GM21529 (cell line): ENCODE data around the gene UBE2QL1.

Source experiments
- ATAC-seq: cut with Tn5 transposase; IDR thresholded peaks from one replicate; pipeline ENCODE4 v1.9.1; 2021; ENCODE audit not compliant: unreplicated experiment

Gene UBE2QL1, protein sequence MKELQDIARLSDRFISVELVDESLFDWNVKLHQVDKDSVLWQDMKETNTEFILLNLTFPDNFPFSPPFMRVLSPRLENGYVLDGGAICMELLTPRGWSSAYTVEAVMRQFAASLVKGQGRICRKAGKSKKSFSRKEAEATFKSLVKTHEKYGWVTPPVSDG

DNA sequence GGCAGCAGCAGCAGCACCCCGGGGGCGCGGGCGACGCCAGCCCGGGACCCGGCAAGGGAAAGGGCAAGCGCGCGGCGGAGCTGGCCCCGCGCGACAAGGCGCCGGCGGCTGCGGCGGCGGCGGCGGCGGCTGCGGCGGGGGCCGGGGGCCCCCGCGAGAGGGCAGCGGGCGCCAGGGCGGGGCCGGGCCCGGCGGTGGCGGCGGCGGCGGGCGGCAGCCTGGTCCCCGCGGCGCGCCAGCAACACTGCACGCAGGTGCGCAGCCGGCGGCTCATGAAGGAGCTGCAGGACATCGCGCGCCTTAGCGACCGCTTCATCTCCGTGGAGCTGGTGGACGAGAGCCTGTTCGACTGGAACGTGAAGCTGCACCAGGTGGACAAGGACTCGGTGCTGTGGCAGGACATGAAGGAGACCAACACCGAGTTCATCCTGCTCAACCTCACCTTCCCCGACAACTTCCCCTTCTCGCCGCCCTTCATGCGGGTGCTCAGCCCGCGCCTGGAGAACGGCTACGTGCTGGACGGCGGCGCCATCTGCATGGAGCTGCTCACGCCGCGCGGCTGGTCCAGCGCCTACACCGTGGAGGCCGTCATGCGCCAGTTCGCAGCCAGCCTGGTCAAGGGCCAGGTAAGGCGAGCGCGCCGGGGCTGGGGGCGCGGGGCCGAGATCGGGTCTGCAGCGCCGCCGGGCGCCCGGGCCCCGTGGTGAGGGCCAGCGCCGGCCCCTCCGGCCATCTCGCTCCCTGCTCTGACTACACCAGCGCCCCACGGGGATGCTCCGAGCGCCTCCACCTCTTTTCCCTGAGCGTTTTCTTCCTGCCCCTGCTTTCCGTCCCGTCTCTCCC is at the start of gene UBE2QL1:
Gene UBE2QL1, plus strand, starts transcription at position 238 of the 843 bp plus-strand sequence. Its CDS starts 35 bp downstream, at position 273.
- peak; percentile 47 for ATAC-seq

DNA sequence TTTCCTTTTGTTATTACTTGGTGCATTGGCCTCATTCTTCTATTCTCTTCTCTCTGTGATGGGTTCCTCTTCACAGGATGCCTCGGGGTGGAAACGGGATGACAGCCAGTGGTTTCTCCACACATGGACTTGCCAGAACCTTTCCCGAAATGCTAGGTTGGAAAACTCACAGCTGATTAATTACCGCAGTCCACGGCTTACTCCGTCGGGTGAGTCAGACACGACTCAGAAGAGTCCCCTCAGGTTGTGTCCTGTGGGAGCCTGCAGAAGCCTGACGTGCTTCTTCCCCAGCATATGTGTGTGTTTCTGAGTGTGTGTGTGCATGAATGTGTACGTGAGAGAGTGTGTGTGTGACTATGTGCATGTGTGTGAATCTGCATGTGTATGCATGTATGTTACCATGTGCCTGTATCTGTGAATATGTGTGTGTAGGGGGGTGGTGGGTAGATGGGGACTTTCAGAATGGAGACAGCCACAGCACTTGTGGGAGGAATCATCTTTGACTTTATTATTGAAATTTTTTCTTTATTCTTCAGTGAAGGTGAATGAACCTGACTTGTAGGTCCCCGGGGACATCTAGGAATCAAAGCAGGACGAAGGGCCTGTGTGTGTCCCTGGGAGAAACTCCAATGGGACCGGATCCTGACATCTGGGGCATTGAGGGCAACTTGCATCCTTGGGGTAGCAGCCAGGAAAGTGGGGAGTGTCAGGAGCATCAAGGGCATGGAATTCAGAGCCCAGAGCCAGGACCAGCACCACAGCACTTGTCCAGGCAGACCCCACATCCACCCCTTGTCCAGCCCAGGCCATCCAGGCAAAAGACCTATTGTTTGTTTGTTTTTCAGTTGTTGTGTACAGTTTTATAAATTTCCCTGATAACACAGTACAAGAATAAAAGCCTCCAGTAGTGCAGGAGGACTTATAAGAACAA is 48.4 kb upstream of the UBE2QL1 start:
- ATAC-seq = no peak

DNA sequence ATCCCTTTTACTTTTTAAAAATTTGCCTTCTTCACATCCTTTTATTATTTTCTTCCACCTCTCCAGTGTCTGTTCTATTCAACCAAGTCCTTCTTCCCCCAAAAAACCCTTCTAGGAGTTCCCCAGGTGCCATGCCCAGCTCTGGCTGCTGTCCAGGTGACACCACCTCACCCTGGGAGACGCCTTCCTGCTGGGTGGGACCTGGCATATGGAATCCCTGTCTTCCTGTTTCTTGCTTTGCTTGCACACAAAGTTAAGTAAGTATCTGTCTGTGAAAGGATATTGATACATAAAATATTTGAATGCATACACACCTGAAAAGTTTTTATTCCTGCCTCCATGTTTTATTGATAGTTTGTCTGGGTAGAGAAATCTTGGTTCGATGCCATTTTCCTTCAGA is 47.2 kb upstream of the UBE2QL1 start:
- no peak for ATAC-seq

DNA sequence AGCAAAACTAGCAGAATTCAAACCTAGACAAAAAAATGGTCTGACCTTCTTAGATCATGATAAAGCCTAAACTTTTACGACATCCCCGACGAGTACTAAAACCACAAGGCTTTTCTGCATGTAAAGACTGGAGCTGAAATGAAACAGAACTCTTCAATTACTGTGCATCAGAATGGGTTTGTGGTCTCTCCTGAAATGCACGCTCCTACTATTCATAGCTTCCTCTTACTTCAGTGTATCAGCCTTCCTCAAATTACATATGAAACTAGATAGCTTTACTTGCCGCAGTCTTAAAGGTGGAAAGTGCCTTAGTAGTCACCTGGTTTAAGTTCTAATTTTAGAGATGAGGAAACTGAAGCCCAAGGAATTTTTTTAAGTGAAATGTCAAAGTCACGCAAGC is 45.7 kb upstream of the UBE2QL1 start:
- ATAC-seq = no peak

DNA sequence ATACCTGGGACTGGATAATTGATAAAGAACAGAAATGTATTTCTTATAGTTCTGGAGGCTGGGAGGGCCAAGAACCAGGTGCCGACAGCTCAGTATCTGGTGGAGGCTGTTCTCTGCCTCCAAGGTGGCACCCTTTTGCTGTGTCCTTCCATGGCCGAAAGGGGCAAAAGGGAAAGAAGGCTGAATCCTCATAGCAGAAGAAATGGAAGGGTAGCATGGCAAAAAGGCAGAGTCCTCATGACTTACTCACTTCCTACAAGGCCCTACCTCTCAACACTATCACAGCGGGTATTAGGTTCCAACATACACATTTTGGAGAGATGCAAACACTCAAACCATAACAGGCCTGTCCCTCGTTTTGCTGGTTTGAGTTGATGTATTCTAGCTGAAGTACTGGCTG is 45.2 kb upstream of the UBE2QL1 start:
- ATAC-seq = no peak

DNA sequence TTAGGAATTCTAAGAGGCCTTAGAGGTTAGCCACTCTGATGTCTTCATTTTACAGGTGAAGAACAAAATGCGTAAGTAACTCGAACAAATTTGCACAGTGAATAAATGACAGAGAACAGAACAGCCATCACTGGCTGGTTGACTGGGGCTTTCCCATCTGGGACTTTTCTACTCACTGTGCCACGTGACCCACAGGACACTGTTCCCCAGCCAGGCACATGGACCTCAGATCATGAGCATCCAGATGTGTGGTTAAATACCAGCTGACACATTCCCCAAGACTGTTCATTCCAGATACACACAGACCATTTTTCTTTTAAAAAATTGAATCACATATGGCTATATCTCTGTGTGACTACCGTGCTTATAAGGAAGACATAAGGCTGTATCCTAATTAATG is 44.5 kb upstream of the UBE2QL1 start:
- peak; percentile 67 for ATAC-seq

DNA sequence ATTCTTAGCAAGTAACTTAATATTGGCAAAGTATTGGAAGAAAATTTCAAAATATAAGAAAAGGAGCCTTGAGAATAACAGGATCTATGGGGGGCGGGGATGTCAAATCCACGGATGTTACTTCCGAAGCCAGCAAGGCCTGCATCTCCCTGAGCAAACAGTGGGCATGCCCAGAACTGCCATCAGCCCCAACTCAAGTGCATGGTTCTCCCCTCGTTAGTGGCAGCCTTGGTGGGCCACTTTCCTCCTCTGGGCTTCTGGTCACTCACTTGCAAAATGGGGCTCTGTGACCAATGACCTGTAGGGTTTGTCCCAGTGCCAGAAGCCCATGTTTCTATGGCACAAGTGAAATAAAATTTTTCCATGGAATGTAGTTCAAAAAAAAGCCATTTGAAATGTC is 43.1 kb upstream of the UBE2QL1 start:
- ATAC-seq = no peak

DNA sequence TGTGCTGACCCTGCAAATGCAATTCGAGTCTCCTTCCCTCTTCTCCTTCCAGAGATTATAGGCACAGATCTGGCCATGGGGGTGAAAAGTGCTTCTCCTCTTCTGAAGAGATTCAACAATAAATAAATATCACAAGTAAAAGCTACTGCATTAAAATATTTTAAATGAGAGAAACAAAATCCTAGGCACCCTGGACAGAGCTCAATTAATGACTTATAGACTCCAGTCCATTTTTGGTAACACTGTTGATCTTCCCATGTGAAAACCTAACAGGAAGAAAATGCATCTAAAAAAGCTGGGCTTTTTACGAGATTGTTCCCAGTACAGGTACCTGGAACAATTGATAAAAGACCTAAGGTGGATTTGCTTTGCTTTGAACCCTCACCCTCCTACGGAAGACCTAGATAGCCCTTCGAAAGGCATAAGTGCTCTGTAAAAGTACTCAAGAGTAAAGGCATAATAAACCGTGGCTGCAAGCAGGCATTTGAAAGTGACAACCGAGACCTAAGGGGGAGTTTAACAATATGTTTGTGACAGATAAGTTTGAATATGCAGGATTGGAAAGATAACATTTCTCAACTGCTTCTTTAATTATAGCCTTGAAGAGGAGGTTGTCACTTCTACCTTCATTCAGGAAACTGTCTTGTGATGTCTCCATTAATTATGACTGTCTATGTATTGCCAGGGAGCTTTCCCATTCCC is 41.0 kb upstream of the UBE2QL1 start:
- ATAC-seq = no peak

DNA sequence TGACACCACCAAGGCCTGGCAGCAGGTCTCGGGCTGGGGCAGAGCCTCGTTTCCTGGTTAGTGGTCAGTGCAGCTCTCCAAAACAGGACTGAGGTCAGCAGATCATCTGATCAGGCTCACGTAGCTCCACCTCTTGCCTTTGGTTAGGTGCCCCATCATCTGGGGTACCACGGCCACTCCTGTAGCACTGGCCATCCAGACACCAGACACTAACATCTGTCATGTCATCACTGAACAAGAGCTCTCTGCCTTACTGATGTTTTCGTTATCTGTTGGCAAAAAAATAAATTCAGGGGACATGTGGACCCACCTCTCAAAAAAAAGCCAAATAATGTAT is 40.4 kb upstream of the UBE2QL1 start:
- ATAC-seq = no peak

DNA sequence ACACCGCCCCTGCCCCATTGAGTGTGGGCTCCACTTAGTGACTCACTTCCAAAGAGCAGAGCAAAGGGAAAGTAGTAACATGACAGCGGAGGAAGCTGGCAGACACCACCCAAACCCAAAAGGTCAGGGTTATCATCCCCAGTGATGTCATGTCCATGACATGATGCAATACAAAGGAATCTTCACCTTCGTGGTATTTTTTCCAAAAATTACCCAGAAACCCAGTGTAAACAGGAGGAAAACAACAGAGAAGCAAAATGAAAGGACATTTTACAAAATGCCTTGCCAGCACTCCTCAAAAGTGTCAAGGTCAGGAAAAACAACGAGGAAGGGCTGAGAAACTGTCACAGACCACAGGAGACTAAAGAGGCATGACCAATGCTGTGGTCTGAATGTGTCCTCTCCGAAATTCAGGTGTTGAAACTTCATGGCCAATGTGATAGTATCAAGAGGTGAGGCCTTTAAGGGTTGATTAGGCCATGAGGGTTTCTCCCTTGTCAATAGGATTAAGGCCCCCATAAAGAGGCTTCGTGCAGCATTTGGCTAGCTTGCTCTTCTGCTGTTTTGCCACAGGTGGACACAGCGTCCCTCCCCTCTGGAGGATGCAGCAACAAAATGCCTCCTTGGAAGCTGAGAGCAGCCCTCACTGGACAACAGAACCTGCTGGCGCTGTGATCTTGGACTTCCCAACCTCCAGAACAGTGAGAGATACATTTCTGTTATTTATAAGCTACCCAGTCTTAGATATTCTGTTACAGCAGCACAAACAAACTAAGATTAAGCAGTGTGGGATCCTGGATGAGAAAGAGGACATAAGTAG is 39.8 kb upstream of the UBE2QL1 start:
- no peak for ATAC-seq

DNA sequence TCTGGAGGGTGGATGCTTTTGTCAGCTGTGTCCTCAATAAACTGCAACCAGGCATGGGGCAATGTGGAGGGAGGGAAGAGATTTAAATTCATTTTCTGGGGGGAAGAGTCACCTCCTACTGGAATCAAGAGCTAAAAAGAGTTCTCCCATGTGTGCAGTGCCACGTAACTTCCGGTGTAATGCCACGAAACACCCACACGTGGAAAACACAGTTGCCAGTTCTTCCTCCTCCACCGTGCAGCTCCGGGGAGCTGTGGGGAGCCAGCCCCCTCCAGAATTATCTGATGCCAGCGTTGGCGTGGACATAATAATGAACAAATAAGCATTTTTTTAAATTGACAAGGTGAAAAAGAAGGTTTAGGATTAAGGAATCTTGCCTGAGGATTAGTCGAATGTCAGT is 38.2 kb upstream of the UBE2QL1 start:
- ATAC-seq = no peak

DNA sequence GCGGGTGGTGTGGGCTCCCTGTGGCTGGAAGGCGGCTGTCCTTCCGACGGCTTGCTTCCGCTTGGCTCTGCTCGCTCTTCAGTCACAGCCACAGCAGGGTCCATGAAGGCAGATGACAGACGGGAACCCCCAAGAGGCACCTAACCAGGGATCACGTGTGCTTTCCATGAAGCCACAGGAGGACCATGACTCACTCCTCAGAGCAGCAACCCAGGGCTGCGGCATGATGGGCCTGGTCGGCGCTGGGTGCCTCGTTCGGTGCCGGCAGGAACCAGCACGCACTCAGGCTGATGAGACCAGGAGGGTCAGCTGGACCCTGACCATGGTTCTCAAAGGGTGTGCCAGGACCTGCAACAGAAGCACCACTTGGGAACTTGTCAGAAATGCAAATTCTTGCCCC is 37.5 kb upstream of the UBE2QL1 start:
- no peak for ATAC-seq

DNA sequence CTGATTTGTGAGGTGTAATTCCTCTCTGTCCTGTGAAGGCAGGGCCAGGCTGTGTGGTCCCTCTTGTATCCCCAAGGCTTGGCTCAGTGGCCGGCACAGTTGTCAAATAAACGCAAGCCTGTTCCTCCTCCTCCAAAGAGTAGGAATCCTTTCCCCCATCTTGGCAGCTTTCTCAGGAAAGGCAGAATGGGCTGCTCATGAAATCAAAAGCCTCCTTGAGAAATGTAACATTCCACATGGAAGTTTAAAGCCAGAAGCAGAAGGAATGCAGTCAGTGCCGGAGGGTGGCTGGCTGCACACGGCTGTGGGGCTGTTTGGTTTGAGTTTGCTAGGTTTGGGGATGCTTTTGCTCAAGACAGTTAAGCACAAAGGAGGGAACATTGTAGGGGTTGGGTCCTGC is 35.8 kb upstream of the UBE2QL1 start:
- no peak for ATAC-seq

DNA sequence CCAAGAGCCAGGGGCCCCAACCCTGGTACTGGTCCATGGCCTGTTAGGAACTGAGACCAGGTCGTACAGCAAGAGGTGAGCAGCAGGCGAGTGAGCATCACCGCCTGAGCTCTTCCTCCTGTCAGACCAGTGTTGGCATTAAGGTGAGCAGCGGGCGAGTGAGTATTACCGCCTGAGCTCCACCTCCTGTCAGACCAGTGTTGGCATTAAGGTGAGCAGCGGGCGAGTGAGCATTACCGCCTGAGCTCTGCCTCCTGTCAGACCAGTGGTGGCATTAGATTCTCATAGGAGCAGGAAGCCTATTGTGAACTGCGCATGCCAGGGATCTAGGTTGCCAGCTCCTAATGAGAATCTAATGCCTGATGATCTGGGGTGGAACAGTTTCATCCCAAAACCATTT is 31.0 kb upstream of the UBE2QL1 start:
- ATAC-seq = no peak

DNA sequence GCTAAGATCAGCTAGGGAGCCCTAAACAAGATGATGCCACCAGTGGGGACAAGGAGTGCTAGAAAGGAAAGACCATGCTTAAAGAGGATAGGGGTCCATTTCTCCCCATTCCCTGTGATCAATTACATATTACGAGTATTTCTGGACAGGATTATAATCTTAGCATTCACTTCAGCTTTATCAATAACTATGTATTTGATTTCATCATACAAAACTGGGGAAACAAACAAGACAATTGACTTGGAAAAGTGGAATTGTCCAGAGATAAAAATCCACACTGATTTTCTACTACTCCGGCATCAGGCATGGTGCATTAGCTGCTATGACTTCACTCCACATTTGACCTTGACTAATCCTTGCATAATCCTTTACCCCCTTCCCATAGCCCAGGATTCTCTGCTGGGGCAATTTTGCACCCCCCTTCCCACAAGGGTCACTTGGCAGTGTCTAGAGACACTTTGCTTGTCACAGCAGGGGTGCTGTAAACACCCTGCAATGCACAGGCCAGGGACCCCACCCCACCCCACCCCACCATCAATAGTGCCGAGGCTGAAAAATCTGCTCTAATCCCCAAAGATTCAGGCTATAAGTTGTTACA is 29.9 kb upstream of the UBE2QL1 start:
- no peak for ATAC-seq

DNA sequence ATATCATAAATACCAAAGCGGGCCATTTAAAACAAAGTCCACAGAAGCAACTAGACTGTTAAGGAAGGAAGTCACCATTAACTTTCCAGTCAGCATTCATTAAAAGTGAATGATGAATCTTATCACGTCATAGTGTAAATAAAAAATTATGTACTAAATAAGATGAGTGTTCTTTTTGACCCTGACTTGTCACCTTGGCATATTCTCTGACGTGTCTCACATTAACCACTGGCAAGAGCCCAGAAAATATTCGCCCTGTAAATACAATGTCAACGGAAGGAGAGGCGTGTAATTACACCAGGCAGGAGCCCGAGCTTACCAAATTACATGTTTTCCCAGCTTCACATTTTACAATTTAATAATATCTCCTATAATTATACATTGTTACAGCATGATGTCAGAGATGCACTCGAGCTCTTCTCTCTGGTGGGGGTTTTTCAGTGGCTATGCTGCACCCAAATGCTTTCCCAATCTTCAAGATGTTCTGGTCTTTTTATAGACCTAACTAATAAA is 29.3 kb upstream of the UBE2QL1 start:
- no peak for ATAC-seq

DNA sequence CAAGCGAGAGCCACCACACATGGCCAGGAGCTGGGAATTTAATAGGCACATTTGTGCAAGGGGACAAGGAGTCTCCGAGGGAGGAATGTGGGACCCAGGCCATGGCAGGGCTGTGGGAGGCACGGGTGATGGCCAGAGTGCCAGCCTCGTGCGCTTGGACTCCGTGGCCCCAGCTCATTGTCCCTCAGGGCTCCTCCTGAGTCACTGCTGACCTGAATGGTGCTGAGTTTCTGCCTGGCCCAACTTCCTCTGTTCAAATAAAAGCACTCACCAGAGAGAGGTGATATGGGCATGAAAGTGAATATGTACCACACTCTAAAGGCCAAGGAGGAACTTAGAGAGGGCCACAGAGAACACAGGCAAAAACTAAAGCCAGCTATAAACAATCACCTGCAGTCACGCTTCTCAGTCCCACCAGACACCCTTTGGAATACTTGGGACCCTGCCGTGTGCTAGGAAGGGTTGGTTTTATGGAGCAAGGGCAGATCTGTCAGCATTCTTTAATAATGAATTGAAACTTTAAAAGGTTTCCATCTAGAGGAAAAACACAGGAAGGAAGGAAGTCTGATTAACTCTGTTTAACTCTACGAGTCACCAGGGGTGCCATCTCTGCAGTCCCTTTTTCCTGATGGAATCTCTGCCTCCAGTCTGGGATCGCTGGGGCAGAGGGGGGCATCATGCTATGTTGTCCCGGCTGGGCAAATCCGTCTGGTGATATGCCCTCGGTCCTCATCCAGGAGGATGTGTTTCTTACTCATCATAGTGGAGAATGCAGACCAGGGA is 25.1 kb upstream of the UBE2QL1 start:
- no peak for ATAC-seq

DNA sequence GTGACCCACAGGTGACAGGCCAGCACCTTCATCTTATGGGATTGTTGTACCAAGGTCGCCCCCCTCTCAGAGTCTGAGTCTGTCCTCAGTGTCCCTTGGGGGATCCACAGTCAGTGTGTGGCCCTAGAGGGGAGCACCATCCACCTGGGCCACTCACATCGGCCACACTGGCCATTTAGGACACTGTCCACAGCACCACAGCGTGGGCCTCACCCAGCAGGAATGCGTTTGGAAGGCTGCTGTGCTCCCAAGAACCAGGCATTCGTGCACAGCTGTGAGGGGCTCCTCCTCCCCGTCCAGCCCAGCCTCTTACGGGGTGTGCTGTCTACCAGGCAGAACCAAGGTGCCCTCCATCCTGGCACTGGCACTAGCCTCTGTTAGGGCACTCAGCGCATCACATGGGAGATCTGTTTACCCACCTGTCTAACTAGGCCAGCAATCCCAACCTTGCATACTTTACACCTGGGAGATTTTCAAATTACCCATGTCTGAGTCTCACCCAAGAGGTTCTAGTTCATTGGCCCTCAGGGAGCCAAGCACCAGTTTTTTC is 24.5 kb upstream of the UBE2QL1 start:
- no peak for ATAC-seq

DNA sequence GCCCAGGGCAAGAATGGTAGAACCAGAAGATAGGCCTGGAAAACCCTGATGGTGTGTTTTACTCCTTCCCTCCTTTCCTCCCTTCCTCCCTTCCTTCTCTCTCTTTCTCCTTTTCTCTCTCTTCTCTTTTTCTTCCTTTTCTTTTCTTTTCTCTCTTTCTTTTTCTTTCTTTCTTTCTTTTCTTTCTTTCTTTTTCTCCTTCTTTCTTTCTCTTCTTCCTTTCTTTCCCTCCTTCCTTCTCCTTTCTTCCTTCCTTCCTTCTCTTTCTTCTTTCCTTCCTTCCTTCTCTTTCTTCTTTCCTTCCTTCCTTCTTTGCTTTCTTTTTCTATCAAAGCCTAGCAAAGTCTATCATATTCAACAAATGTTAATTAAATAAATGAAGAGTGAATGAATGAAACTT is 24.0 kb upstream of the UBE2QL1 start:
- no peak for ATAC-seq
